HL-60/S4 treated with phorbol 12-myristate 13-acetate at 8.2 ng/mL for 4 days and 3 days (cell line): ENCODE results near the gene MED13L.
"Not testable (repeated sequence)": the region's sequence is repeated elsewhere in the genome, so short reads cannot be mapped to it uniquely, and the experiment has no call there.

Experiments
- in situ Hi-C: fragments of 300-500 bp; cut with MboI; formaldehyde crosslinking; loops from 2 replicates; pipeline ENCODE4 v1.15.0; 2022; ENCODE audit warnings: low sequenced_read_pairs

Gene MED13L

GRCh38 chr12:116136340-116136739 lies 141.2 kb downstream of the MED13L start:
- in situ Hi-C loops = no loop called here

- in situ Hi-C loops = no loop called here
Measured at GRCh38 chr12:116135209-116135930, 142.1 kb downstream of the MED13L start.

- in situ Hi-C loops = no loop called here
Measured at GRCh38 chr12:116133636-116134214, 143.8 kb downstream of the MED13L start.

DNA sequence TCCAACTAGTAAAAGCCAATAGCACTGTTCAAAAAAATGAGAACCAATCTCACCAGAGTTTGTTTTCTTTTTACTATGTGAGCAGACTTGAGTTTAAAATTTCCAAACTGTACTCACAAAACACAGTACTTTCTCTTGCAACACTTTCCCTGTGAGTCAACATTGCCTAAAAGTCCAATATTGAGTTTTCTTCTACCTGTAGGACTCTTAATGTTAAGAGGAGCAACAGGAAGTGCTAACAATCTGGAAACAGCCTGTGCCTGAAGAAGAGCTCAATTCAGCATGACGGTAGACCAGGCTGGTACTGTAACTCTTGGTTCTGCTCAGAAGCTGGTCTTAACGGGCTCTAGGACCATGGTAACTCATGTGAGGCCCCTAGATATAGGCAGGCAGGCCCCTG lies 144.3 kb downstream of the MED13L start:
- in situ Hi-C loops = no loop called here

DNA sequence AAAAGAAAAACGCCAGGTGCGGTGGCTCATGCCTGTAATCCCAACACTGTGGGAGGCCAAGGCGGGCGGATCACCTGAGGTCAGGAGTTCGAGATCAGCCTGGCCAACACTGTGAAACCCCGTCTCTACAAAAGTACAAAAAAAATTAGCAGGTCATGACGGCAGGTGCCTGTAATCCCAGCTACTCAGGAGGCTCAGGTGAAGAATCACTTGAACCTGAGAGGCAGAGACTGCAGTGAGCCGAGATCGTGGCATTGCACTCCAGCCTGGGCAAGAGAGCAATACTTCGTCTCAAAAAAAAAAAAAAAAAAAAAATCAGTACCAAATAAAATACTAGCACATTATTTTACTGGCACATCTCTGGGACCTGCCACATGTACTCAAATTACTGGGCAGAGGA lies 145.5 kb downstream of the MED13L start:
- in situ Hi-C loops = not testable (repeated sequence)

- in situ Hi-C loops = no loop called here
Measured at GRCh38 chr12:116131176-116131575, 146.3 kb downstream of the MED13L start.

DNA sequence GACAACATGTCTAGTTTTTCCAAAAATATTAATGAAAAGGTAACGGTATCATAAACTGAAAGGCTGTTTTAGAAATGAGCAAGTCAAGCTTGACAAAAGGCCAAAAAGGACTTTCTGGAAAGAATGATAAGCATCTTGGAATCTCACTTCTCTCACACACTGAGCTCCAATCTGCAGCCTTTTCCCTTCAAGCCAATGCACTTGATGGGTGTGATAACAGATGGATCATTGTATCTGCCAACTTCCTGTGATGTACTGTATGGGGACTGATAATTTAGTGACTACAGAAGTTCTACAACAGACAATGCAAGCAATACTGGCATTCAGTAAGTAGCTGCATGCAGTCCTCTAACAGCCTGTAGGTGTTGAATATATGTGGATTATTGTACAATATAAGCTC lies 147.1 kb downstream of the MED13L start:
- in situ Hi-C loops = no loop called here

DNA sequence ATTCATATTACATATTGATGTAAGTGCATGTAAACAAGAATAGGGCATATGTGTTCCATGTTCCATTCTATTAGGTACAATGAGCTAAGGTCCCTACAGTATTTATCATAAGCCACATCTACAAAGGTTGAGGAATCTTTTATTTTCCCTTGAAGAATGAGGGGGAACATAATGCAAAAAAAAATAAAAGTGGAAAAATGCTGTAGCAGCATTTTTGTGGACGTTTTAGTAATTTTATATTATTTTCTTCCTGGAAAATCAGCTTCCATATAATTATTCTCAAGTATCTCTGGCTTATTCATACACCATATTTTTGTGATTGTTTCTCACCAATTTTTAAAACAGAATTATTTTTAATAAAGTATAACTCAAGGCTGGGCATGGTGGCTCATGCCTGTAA lies 148.7 kb downstream of the MED13L start:
- in situ Hi-C loops = no loop called here

DNA sequence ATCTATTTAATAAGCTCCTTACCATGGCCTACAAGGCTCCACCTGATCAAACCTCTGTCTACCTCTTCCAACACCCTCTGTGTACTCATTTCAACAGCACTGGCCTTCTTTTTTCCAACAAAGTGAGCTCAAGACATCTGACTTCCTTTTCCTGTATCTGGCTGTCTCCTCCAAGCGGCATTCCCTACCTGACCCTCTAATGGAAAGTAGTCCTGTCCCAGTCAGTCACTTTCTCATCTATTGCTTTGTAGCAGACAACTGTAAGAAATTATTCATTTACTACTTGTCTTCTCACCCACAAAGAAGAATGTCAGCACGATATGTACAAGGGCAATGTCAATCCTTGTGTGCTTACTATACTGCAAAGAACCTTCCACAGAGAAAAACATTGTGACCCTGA lies 149.6 kb downstream of the MED13L start:
- in situ Hi-C loops = no loop called here

- in situ Hi-C loops = no loop called here
Measured at GRCh38 chr12:116126610-116127009, 150.9 kb downstream of the MED13L start.

GRCh38 chr12:116125956-116126566 lies 151.4 kb downstream of the MED13L start:
- in situ Hi-C loops = no loop called here

GRCh38 chr12:116125084-116125483 lies 152.4 kb downstream of the MED13L start:
- in situ Hi-C loops = no loop called here

DNA sequence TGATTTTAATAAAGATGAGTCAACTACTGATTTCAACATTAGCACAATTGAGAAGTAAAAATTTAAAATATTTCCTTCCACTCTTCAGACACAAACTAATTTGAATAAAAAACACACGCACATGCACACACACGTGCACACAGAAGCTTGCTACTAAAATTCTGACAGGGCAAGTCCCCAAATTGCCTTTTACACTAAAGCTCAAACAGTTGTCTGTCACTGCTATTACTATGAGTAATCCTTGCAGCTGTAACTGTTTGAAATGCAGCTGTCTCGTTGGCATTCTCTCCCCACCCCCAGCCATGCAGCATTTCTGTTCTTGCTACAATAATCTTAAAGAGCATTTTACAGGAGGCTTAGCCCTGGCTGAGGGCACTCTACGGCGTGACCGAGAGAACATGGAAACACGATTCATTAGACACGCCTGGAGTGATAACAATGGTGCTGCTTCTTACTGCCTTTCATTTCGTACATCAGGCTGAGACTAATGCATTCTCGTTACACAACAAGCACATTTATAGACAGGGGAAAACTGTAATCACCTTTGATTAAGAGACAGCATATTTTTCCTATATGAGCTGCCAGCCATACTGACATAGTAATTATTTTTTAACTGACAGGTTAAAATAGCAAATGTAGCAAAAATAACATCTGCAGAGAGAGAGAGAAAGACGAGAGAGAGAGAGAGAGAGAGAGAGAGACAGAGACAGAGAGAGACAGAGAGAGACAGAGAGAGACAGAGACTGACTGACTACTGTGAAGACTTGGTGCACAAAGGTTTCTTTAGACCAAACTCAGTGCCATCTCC lies 153.8 kb downstream of the MED13L start:
- in situ Hi-C loops = no loop called here

- in situ Hi-C loops = no loop called here
Measured at GRCh38 chr12:116122628-116123027, 154.9 kb downstream of the MED13L start.

DNA sequence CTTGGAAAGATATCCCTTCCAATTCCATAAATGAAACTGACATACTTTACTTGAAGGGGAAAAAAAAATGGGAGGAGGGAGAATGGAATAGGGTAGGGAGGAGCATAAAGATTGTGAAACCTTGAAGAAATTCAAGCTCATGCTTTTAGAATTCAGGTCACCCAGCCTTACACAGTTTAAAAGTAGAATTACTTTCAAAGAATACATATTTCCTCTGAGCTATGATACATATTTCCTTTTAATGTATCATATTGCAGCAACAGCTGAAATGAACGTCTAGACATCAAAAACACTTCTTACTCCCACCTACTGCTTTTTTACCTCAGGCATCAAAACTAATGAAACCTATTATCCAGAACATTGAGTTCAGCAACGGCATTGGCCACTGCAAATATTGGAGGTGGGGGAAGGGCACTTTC lies 156.0 kb downstream of the MED13L start:
- in situ Hi-C loops = no loop called here

- in situ Hi-C loops = no loop called here
Measured at GRCh38 chr12:116116650-116117424, 160.7 kb downstream of the MED13L start.

- in situ Hi-C loops = no loop called here
Measured at GRCh38 chr12:116113398-116114130, 163.9 kb downstream of the MED13L start.

- in situ Hi-C loops = no loop called here
Measured at GRCh38 chr12:116106870-116107269, 170.6 kb downstream of the MED13L start.

GRCh38 chr12:116104167-116104767 lies 173.2 kb downstream of the MED13L start:
- in situ Hi-C loops = no loop called here

DNA sequence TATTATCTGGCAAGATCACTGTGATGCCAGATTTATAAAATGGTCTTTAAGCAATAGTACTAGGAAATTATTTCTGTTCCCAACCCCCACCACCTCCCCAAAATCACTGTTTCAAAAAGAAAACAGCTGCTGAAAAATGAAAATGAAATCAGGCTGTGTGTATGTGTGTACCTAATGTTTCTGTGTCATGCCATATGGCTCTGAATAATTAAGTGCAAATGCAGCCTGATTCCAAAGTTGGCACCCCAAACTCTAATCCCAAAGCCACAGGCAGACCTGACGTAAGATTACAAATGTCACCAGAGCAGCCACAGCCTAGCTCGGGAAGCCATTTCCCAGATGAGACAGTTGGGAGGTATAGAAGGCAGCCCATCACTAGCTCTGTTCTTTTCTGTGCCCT lies 175.5 kb downstream of the MED13L start:
- in situ Hi-C loops = no loop called here
